GM21360 (cell line): ENCODE data around the gene PLAC8L1.
"Not testable (repeated sequence)": the region's sequence is repeated elsewhere in the genome, so short reads cannot be mapped to it uniquely, and the experiment has no call there.

Experiments used
- ATAC-seq: cut with Tn5 transposase; IDR thresholded peaks from one replicate; pipeline ENCODE4 v1.9.1; 2021; ENCODE audit warnings: mild to moderate bottlenecking, moderate library complexity; ENCODE audit not compliant: unreplicated experiment

PLAC8L1 gene, protein sequence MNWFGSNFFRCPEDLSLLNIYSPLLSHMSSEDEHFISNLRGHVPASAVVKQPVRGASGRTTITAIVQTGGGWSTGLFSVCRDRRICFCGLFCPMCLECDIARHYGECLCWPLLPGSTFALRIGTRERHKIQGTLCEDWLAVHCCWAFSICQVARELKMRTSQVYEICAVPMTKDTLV

DNA sequence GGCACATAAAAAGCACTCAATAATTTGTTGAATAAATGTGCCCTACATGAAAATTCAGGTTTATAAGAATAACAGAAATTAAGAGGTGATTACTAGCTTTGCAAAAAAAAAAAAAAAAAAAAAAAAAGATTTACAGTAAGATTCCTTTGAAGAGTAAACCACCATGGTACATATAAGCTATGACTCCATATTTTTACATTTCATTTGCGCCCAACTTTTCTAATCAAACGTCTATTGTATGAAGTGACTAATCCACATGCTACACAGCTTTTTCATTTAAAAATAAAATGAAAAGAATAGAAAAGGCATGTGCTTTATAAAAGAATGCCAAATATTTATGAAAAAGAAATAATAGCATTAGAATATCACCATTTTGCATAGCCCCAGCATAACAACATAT, at the start of gene PLAC8L1:
PLAC8L1 (minus strand) TSS at position 101 of the 400 bp plus-strand sequence. CDS start 1,266 bp downstream, outside the sequence.
- no peak for ATAC-seq

DNA sequence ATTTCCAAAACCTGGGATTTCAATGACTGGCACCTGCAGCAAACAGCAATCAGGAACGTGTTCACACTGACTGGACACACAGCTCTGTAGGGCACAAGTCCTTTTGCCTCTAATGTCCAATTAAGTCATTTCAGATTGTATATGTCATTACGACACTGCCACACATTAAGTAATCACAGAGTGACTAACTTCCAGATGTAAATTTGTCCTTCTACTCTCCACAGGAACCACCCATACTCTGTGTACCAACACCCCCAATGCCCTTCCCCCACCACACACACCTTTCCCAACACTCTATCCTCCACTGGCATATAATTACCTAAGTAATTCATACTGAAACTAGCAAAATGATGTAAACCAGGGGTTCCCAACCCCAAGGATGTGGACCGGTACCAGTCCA, 46.6 kb upstream of the PLAC8L1 start:
- ATAC-seq: no peak

DNA sequence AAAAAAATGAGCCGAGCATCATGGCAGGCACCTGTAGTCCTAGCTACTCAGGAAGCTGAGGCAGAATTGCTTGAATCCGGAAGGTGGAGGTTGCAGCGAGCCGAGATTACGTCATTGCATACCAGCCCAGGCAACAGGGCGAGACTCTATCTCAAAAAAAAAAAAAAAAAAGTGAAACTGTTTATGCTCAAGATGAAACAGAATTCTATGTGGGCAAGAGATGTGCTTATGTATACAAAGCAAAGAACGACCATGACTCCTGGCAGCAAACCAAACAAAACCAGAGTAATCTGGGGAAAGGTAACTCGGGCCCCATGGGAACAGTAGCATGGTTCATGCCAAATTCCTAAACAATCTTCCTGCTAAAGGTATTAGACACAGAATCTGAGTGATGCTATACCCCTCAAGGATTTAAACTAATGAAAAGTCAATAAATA, 32.6 kb upstream of the PLAC8L1 start:
- ATAC-seq: no peak

DNA sequence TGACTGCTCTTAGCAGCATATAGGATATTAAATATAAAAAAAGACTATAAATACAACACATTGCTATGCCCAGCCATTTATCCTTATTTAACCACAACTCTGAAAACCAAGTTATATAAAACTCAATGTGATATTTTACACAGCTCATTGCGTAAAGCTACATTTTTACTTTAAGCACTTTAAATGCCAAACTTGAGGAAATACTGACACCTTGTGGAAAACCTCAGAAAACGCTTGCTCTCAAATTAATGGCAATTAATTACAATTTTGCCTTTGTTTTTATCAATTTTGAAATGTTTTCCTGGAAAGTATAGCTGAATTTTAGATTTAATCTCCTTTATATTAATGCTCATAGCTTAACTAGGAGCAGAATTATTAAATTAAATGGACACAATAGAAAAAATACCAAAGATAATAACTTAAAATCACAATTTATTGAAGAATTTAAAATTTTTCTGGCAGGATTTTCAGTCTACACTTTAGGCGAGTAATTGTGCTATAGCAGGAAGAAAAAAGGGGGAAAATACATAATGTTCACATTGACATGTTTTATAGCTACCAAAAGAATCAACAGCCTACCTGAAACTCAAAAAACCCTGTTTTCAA, 25.2 kb upstream of the PLAC8L1 start:
- ATAC-seq: no peak

DNA sequence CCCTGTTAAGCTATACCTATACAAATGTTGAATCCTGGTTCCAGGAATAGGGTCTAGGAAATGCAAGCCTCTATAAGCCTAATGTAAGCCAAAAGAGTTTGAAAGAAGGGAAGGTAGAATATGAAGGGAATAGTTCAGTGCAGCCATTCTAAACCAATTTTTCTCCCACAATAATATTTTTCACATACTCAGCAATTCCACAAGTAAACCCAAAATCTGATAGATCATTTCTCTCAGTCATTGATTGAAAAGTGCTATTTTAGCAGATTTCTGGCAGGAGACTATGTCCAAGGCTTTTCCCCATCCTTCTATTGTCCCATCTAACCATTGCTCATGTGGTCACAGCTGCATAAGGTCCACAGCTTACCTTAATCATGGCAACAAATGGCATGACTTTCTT, 20.7 kb upstream of the PLAC8L1 start:
- ATAC-seq: no peak

DNA sequence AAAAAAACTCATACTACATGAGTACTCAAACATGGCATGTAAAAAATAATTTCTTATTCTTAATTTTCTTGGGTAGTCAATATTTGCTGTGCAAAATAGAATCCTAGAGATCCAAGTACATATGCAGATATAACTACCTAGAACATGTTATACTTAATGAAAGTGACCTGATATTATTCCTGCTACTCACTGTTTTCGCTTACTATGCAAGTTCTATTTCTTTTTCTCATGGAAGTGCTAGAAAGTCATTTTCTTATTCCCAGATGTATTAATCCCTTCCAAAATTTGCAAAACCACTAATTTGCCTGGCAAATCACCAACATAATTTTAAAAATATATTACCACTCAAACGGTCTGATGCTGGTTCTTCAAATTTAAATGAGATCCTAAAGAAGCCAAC, 19.2 kb upstream of the PLAC8L1 start:
- ATAC-seq: no peak

DNA sequence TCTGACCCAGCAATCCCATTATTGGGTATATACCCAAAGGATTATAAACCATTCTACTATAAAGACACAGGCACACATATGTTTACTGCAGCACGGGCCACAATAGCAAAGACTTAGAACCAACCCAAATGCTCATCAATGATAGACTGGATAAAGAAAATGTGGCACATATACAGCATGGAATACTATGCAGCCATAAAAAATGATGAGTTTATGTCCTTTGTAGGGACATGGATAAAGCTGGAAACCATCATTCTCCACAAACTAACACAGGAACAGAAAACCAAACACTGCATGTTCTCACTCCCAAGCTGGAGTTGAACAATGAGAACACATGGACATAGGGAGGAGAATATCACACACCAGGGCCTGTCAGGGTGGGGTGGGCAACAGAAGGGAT, 16.1 kb upstream of the PLAC8L1 start:
- not testable (repeated sequence) for ATAC-seq

DNA sequence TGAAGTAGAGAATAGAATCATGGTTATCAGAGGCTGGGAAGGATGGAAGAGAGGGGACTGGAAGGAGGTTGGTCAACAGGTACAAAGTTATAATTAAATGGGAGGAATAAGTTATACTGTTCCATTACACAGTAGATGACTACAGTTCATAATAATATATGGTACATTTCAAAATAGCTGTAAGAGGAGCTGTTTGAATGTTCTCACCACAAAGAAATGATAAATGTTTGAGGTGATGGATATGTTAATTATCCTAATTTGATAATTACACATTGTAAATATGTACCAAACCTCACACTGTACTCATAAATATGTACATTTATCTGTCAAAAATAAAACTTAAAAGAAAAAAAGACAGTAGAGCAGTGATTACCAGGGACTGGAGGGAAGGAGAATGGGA, 12.9 kb upstream of the PLAC8L1 start:
- no peak for ATAC-seq

DNA sequence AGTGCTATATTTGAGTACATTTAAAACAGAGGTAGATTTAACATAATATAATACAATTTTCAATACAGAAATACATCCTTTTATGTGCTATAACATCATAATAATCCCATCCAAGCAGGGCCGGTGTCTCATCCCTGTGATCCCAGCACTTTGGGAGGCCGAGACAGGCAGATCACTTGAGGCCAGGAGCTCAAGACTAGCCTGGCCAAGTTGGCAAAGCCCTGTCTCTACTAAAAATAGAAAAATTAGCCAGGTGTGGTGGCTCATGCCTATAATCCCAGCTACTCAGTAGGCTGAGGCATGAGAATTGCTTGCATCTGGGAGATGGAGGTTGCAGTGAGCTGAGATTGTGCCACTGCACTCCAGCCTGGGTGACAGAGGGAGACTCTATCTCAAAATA, 11.8 kb upstream of the PLAC8L1 start:
- ATAC-seq: not testable (repeated sequence)

DNA sequence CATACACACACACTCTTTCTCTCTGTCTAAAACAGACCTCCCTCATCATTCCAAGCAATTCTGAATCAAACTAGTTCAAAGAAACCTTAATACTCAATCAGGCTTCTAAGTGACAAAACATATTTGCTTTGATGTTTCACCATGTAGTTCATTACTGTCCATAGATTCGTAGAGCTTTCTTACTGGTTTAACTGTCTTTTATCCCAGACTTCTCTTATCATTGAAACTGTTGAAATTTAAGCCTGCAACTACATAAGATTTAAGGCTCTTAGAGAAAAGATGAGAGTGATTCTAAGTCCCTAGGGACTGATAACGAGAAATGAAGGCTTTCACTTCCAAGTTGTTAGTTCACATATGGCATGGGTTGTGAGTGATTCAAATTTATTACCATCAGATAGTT, 11.0 kb upstream of the PLAC8L1 start:
- ATAC-seq: no peak

DNA sequence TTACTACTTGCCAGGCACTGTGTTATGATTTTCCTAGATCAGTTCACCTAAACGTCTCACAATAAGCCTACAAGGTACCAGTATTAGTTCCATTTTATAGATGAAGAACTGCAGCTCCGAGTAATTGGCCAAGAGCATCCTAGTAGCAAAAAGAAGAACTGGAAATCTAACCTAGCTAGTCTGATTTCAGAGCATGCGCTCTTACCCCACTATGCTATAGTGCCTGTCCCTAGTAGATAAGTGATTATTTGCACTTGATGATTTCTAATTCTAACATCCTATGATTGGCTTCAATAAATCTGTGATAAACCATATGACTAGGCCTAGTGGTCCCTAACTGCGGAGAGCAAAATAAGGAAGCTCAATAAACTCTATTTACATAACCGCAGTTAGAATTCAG, 7.1 kb upstream of the PLAC8L1 start:
- ATAC-seq: no peak

DNA sequence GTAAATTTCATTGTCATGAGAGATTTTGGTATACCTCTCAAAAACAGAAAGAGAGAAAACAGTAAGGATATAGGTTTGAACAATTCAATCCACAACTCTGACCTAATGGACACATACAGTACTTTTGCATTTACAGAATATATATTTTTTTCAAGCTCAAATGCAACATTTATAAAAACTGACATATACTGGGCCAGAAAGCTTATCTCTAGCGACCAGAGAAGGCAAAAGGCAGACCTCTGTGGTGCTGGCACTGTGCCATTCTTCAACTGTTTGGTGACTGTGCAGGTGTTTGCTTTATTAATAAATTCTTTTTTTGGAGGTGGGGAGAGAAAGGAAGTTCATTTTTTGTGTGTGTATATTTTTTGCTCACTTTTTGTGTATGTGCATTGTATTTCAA, 6.0 kb upstream of the PLAC8L1 start:
- no peak for ATAC-seq

DNA sequence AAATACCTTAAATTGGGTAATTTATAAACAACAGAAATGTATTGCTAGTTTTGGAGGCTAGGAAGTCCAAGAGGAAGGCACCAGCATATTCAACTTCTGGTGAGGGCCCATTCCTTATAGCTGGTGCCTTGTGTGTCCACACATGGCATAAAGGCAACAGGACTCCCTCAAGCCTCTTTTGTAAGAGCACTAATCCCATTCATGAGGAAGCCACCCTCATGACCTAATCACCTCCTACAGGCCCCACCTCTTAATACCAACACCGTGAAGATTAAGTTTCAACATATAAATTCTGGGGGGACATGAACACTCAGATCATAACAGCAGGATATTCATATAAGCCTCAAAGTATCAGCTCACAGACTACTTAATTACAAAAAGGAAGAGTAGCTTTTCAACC, 4.0 kb upstream of the PLAC8L1 start:
- no peak for ATAC-seq

DNA sequence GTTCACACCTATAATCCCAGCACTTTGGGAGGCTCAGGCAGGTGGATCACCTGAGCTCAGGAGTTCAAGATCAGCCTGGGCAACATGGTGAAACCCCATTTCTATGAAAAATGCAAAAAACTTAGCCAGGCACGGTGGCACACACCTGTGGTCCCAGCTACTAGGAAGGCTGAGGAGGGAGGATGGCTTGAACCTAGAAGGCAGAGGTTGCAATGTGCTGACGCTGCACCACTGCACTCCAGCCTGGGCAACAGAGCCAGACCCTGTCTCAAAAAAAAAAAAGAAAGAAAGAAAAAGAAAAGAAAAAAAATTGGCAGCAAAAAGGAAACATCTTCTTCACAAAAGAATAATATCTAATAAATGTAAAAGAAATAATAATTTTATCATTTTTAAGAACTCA, 3.5 kb upstream of the PLAC8L1 start:
- not testable (repeated sequence) for ATAC-seq

DNA sequence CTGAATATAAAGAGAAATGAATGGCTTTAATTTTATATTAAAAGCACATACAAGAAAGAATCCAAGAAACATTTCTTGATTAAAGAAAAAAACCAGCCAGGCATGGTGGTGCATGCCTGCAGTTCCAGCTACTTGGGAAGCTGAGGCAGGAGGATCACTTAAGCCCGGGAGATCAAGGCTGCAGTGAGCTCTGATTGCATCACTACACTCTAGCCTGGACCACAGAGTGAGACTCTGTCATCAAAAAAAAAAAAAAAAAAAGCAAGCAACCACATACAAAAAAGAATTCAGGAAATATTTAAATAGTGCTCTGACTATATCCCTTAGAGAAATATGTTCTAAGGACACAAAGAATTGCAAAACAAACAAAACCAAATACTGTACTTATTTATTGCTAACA, 2.5 kb upstream of the PLAC8L1 start:
- no peak for ATAC-seq

DNA sequence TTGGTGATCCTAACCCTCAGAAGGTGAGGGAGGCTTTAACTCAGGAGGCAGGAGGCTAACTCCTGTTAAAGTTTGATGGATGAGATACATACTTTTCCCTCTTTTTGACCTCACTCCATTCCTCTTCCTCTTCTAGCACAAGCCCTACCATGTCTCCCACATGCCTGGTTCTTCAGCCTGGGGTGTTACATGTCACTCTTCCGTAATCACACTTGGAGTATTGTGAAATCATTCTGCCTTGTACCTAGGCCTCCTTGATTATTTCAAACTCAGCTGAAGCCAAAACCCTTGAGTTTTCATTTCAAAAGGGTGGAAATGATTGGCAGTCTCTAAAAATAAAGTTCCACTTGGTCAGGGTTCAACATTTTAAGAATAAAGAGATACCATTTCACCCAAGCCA, 1.8 kb downstream of the PLAC8L1 start:
- no peak for ATAC-seq

DNA sequence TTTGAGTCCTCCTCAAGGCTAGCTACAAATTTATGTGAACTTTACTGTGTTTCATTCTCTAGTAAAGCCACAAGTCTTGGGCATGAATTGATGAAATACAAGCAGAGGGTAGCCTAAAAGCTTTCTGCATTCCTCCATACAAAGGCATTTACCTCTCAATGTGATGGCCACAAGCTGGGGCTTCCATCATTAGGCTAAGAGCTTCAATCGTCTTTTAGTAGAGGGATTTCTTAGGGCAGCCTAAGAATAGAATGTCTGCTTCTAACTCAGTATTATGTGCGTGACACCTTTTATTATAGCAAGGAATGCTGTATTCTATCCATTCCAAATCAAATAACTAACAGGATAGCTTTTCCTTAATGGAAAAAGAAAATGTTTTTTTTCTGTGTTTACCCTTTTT, 3.7 kb downstream of the PLAC8L1 start:
- no peak for ATAC-seq

DNA sequence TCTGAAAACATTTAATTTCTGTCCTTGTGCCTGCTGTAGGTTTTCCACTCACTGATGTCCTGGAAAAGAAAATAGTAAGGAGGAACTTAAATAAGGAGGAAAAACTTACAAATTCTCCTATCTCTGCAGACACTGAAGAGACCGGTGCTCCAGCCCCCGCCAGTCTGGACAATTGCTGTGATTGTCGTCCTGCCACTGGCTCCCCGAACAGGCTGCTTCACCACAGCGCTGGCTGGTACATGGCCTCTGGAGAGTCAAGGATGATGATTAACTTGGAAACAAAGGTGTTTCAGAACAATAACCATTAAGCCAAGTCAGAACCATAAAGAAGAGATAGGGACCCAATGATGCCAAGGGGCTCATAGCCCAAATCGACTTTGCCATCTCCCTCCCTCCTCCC, 7.3 kb downstream of the PLAC8L1 start:
- no peak for ATAC-seq

DNA sequence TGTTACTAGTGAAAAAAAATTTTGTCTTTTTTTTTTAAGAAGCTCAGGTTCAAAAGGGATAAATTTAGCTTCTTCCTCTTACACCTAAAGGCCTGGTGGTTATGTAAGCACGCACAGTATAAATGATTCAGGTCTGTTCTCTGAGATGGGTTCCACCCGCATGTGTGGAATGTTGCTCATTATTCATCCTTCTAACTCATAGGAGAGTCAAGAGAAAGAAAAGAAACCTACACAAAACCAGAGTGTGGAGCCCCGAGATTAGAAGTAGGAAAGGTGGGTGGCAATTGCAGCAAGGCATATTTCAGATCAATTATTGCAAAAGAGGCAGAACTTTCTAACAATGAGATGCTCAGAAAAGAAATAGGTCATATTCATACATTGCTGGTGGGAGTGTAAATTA, 13.5 kb downstream of the PLAC8L1 start:
- ATAC-seq: no peak

DNA sequence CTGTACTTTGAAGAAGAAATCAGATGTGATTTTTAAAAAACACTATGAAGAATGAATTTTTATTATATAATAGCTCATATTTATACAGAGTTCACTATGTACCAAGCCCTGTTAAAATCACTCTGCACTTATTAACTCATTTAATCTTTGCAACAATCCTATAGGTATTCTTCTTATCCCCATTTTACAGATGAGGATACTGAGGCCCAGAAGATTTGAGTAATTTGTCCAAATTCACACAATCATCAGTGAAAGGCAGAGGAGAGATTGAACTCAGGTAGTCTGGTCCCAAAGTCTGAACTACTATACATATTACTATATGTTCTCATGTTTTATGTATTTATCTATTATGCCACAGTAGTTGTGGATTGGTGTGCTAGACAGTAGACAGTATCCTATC, 16.1 kb downstream of the PLAC8L1 start:
- no peak for ATAC-seq

DNA sequence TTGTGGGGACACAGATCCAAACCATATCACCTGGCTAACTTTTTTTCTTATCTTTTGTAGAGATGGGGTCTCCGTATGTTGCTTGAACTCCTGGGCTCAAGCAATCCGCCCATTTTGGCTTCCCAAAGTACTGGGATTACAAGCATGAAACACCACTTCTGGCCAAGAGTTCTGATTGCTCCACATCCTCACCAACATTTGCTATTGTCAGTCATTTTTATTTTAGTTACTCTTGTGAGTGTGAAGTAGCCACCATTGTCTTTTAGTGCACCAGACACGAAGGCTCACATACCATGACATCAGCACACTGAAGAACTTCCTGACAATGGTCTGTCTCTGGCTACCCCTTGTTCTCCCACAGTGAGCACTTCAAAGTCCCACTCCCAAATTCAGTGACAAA, 17.3 kb downstream of the PLAC8L1 start:
- no peak for ATAC-seq

DNA sequence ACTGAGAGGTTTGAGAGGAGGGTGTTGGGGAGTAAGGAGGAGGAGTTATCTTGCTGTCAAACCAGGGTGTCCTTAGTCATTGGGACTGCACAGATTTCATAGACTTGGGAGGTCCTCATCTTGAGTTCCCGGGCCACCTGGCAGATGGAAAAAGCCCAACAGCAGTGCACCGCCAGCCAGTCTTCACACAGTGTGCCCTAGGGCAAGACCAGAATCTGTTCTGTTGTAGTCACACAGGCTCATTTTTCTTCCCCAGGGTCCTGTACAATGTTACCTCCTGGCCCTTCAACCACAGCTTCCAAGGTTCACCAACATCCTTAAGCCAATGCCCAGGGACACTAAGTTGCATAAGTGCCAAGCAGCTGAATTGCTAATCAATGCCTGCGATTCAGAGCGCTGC, 21.0 kb downstream of the PLAC8L1 start:
- no peak for ATAC-seq

DNA sequence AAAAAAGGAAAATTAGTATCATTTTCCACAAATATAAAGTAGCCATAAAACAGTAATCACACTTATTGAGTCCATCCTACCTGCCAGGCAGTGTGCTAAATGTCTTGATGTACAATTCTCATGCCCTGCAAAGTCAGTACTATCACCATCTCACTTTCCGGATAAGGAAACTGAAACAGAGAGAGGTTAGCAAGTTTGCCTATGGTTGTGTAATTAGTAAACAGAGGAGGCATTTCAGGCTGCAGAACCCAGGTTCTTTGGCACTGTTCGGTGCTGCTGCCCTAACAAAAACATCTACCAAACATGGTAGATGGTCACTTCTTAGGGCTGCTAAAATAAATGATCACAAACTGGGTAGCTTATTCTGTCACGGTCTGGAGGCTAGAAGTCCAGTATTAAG, 22.6 kb downstream of the PLAC8L1 start:
- peak; percentile 76 for ATAC-seq
